HEK293 (cell line): Measurements from ENCODE around the gene ZNF217.
A peak's percentile ranks its signal among the peaks of the same experiment; 100 is the strongest.

Experiments used
- GLI2 ChIP-seq: fragments of 450-650 bp; formaldehyde crosslinking; IDR thresholded peaks from 2 replicates; pipeline ENCODE4; 2017; ENCODE audit warnings: missing biosample characterization, missing genetic modification characterization, low read depth, borderline replicate concordance
- HOXA7 ChIP-seq: sonication (generic); formaldehyde crosslinking; IDR thresholded peaks from 2 replicates; pipeline ENCODE4 v1.8.1; 2022; ENCODE audit warnings: missing genetic modification reagents, borderline replicate concordance
- HOXD13 ChIP-seq: sonication (generic); formaldehyde crosslinking; IDR thresholded peaks from 2 replicates; pipeline ENCODE4 v1.8.0; 2022; ENCODE audit warnings: missing genetic modification reagents, borderline replicate concordance
- KLF17 ChIP-seq: fragments of 450-650 bp; formaldehyde crosslinking; IDR thresholded peaks from 2 replicates; pipeline ENCODE4 v1.5.1; 2016; ENCODE audit warnings: missing biosample characterization, missing genetic modification characterization
- MEIS1 ChIP-seq: sonication (generic); formaldehyde crosslinking; IDR thresholded peaks from 2 replicates; pipeline ENCODE4 v1.8.1; 2022; ENCODE audit warnings: missing genetic modification reagents, mild to moderate bottlenecking, borderline replicate concordance
- SP3 ChIP-seq: fragments of 450-650 bp; formaldehyde crosslinking; IDR thresholded peaks from 2 replicates; pipeline ENCODE4 v1.5.1; 2016; ENCODE audit warnings: missing biosample characterization, missing genetic modification characterization
- YY2 ChIP-seq: fragments of 450-650 bp; formaldehyde crosslinking; IDR thresholded peaks from 2 replicates; pipeline ENCODE4 v1.5.1; 2016; ENCODE audit warnings: missing biosample characterization, missing genetic modification characterization
- ZBTB48 ChIP-seq: fragments of 450-650 bp; formaldehyde crosslinking; IDR thresholded peaks from 2 replicates; pipeline ENCODE4 v1.5.1; 2016; ENCODE audit warnings: missing biosample characterization, missing genetic modification characterization
- ZBTB7A ChIP-seq: fragments of 450-650 bp; formaldehyde crosslinking; IDR thresholded peaks from 2 replicates; pipeline ENCODE4 v1.5.1; 2016; ENCODE audit warnings: low read depth, missing biosample characterization, missing genetic modification characterization
- ZFP69B ChIP-seq: fragments of 450-650 bp; formaldehyde crosslinking; IDR thresholded peaks from 2 replicates; pipeline ENCODE4 v1.5.1; 2016; ENCODE audit warnings: missing biosample characterization, missing genetic modification characterization
- ZNF114 ChIP-seq: fragments of 450-650 bp; formaldehyde crosslinking; IDR thresholded peaks from 2 replicates; pipeline ENCODE4 v1.5.0; 2017; ENCODE audit warnings: missing biosample characterization, missing genetic modification characterization
- ZNF174 ChIP-seq: fragments of 450-650 bp; formaldehyde crosslinking; IDR thresholded peaks from 2 replicates; pipeline ENCODE4 v1.5.0; 2017; ENCODE audit warnings: missing biosample characterization, mild to moderate bottlenecking, missing genetic modification characterization
- ZNF23 ChIP-seq: fragments of 450-650 bp; formaldehyde crosslinking; IDR thresholded peaks from 2 replicates; pipeline ENCODE4 v1.5.1; 2016; ENCODE audit warnings: missing biosample characterization, missing genetic modification characterization, borderline replicate concordance
- ZNF248 ChIP-seq: fragments of 450-650 bp; formaldehyde crosslinking; IDR thresholded peaks from 2 replicates; pipeline ENCODE4 v1.5.1; 2017; ENCODE audit warnings: missing biosample characterization, missing genetic modification characterization
- ZNF302 ChIP-seq: fragments of 450-650 bp; formaldehyde crosslinking; IDR thresholded peaks from 2 replicates; pipeline ENCODE4 v1.5.1; 2016; ENCODE audit warnings: missing biosample characterization, missing genetic modification characterization, low read depth
- ZNF335 ChIP-seq: fragments of 450-650 bp; formaldehyde crosslinking; conservative IDR thresholded peaks from 2 replicates; pipeline ENCODE4 v1.5.1; 2016; ENCODE audit warnings: missing biosample characterization, missing genetic modification characterization
- ZNF404 ChIP-seq: fragments of 450-650 bp; formaldehyde crosslinking; IDR thresholded peaks from 2 replicates; pipeline ENCODE4 v1.5.1; 2017; ENCODE audit warnings: missing biosample characterization, missing genetic modification characterization
- ZNF423 ChIP-seq: fragments of 450-650 bp; formaldehyde crosslinking; IDR thresholded peaks from 2 replicates; pipeline ENCODE4 v1.5.1; 2016; ENCODE audit warnings: missing biosample characterization, missing genetic modification characterization
- ZNF48 ChIP-seq: fragments of 450-650 bp; formaldehyde crosslinking; IDR thresholded peaks from 2 replicates; pipeline ENCODE4 v1.5.1; 2016; ENCODE audit warnings: missing biosample characterization, missing genetic modification characterization
- ZNF521 ChIP-seq: fragments of 450-650 bp; formaldehyde crosslinking; IDR thresholded peaks from 2 replicates; pipeline ENCODE4 v1.5.1; 2017; ENCODE audit warnings: missing biosample characterization, mild to moderate bottlenecking, missing genetic modification characterization
- ZNF585B ChIP-seq: fragments of 450-650 bp; formaldehyde crosslinking; IDR thresholded peaks from 2 replicates; pipeline ENCODE4 v1.5.1; 2016; ENCODE audit warnings: missing biosample characterization, missing genetic modification characterization
- ZNF626 ChIP-seq: fragments of 450-650 bp; sonication (Bioruptor Pico); formaldehyde crosslinking; IDR thresholded peaks from 2 replicates; pipeline ENCODE4 v1.5.1; 2018; ENCODE audit warnings: missing biosample characterization, missing genetic modification characterization, inconsistent platforms
- ZNF645 ChIP-seq: fragments of 450-650 bp; formaldehyde crosslinking; IDR thresholded peaks from 2 replicates; pipeline ENCODE4; 2016; ENCODE audit warnings: missing biosample characterization, missing genetic modification characterization
- ZNF654 ChIP-seq: fragments of 450-650 bp; formaldehyde crosslinking; IDR thresholded peaks from 2 replicates; pipeline ENCODE4 v1.5.1; 2016; ENCODE audit warnings: low read depth, missing biosample characterization, missing genetic modification characterization
- ZNF658 ChIP-seq: fragments of 450-650 bp; formaldehyde crosslinking; IDR thresholded peaks from 2 replicates; pipeline ENCODE4; 2016; ENCODE audit warnings: missing biosample characterization, missing genetic modification characterization
- ZNF670 ChIP-seq: fragments of 450-650 bp; formaldehyde crosslinking; IDR thresholded peaks from 2 replicates; pipeline ENCODE4 v1.5.1; 2016; ENCODE audit warnings: missing biosample characterization, missing genetic modification characterization, low read depth
- ZNF776 ChIP-seq: fragments of 450-650 bp; formaldehyde crosslinking; IDR thresholded peaks from 2 replicates; pipeline ENCODE4 v1.5.0; 2017; ENCODE audit warnings: missing biosample characterization, missing genetic modification characterization, borderline replicate concordance
- ZSCAN30 ChIP-seq: fragments of 450-650 bp; IDR thresholded peaks from 2 replicates; pipeline ENCODE4 v1.5.1; 2018; ENCODE audit warnings: missing biosample characterization, mild to moderate bottlenecking, missing genetic modification characterization, moderate library complexity
- TF ChIP-seq, protein P1 (sequence below): fragments of 450-650 bp; formaldehyde crosslinking; conservative IDR thresholded peaks from 2 replicates; pipeline ENCODE4 v1.5.1; 2016; ENCODE audit warnings: low read depth, missing biosample characterization, missing genetic modification characterization
- TF ChIP-seq, protein P2 (sequence below): fragments of 450-650 bp; formaldehyde crosslinking; IDR thresholded peaks from 2 replicates; pipeline ENCODE4 v1.5.1; 2016; ENCODE audit warnings: missing biosample characterization, missing genetic modification characterization
- TF ChIP-seq, protein P3 (sequence below): fragments of 450-650 bp; formaldehyde crosslinking; IDR thresholded peaks from 2 replicates; pipeline ENCODE4 v1.5.1; 2016; ENCODE audit warnings: missing biosample characterization, missing genetic modification characterization

The ZNF217 gene

DNA sequence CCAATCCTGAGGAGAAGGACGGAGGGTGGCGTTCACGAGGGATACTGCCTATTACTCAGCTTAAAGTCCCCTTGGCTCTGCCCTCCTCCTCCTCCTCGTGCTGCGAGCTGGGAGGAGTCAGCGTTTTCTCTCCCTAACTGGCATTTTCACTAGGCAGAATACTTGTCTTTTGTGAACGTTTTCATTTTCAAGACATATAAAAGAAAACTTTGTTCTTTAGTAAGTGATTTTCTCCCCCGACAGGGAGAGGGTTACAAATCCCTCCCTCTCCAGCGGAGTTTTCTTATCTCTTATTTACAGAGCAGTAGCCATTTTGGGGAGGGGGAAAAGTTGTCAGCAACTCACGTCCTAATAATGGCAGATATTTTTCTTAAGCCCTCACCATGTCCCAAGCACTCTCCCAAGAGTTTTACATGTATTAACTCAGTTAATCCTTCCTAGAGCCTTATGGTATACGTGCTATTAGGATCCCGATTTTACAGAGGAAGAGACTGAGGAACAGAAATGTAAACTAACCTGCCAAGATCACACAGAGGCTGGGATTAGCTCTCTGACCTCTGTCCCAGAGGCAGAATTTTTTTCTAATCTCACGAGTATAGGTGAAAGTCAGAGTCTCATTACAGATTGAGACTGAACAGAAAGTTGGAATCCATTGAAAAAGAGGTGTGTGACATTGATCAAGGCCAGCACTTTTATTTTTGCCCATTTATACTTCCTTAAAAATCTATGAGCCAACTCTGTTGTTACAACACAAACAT lies 30.0 kb upstream of the ZNF217 start (continued):
- TF ChIP-seq, protein P1, sequence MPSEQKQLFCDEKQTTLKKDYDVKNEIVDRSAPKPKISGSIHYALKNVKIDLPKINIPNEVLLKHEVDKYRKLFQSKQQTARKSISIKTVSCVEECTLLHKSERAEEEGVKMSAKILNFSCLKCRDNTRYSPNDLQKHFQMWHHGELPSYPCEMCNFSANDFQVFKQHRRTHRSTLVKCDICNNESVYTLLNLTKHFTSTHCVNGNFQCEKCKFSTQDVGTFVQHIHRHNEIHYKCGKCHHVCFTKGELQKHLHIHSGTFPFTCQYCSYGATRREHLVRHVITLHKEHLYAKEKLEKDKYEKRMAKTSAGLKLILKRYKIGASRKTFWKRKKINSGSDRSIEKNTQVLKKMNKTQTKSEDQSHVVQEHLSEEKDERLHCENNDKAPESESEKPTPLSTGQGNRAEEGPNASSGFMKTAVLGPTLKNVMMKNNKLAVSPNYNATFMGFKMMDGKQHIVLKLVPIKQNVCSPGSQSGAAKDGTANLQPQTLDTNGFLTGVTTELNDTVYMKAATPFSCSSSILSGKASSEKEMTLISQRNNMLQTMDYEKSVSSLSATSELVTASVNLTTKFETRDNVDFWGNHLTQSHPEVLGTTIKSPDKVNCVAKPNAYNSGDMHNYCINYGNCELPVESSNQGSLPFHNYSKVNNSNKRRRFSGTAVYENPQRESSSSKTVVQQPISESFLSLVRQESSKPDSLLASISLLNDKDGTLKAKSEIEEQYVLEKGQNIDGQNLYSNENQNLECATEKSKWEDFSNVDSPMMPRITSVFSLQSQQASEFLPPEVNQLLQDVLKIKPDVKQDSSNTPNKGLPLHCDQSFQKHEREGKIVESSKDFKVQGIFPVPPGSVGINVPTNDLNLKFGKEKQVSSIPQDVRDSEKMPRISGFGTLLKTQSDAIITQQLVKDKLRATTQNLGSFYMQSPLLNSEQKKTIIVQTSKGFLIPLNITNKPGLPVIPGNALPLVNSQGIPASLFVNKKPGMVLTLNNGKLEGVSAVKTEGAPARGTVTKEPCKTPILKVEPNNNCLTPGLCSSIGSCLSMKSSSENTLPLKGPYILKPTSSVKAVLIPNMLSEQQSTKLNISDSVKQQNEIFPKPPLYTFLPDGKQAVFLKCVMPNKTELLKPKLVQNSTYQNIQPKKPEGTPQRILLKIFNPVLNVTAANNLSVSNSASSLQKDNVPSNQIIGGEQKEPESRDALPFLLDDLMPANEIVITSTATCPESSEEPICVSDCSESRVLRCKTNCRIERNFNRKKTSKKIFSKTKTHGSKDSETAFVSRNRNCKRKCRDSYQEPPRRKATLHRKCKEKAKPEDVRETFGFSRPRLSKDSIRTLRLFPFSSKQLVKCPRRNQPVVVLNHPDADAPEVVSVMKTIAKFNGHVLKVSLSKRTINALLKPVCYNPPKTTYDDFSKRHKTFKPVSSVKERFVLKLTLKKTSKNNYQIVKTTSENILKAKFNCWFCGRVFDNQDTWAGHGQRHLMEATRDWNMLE (tag by site-specific recombination): no peak
- TF ChIP-seq ZNF645 (tag by site-specific recombination) (no peak), ZNF174 (no peak), GLI2 (no peak), ZNF658 (tag by site-specific recombination) (no peak), YY2 (tag by site-specific recombination) (no peak; the same call in 1 of the 2 replicates), ZNF626 (tag by site-specific recombination) (no peak), ZNF248 (tag by site-specific recombination) (no peak), ZNF23 (tag by site-specific recombination) (no peak), ZFP69B (tag by site-specific recombination) (no peak), ZBTB48 (peak; percentile 44; the same call in 1 of the 2 replicates), ZNF670 (tag by site-specific recombination) (no peak), ZNF335 (tag by site-specific recombination) (peak; percentile 68), ZNF114 (no peak), MEIS1 (CRISPR knock-in tag) (no peak), ZNF48 (no peak), ZNF521 (tag by site-specific recombination) (no peak), ZNF404 (tag by site-specific recombination) (no peak), HOXA7 (CRISPR knock-in tag) (no peak), SP3 (tag by site-specific recombination) (peak; percentile 49; the same call in 1 of the 2 replicates), KLF17 (tag by site-specific recombination) (no peak), ZNF585B (no peak), ZNF423 (tag by site-specific recombination) (no peak), ZNF654 (tag by site-specific recombination) (no peak), ZBTB7A (no peak), HOXD13 (CRISPR knock-in tag) (no peak), ZNF302 (tag by site-specific recombination) (no peak), ZNF776 (tag by site-specific recombination) (no peak), ZSCAN30 (tag by site-specific recombination) (no peak)
- TF ChIP-seq, protein P2, sequence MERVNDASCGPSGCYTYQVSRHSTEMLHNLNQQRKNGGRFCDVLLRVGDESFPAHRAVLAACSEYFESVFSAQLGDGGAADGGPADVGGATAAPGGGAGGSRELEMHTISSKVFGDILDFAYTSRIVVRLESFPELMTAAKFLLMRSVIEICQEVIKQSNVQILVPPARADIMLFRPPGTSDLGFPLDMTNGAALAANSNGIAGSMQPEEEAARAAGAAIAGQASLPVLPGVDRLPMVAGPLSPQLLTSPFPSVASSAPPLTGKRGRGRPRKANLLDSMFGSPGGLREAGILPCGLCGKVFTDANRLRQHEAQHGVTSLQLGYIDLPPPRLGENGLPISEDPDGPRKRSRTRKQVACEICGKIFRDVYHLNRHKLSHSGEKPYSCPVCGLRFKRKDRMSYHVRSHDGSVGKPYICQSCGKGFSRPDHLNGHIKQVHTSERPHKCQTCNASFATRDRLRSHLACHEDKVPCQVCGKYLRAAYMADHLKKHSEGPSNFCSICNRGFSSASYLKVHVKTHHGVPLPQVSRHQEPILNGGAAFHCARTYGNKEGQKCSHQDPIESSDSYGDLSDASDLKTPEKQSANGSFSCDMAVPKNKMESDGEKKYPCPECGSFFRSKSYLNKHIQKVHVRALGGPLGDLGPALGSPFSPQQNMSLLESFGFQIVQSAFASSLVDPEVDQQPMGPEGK: peak; percentile 38; the same call in 1 of the 2 replicates
- TF ChIP-seq, protein P3, sequence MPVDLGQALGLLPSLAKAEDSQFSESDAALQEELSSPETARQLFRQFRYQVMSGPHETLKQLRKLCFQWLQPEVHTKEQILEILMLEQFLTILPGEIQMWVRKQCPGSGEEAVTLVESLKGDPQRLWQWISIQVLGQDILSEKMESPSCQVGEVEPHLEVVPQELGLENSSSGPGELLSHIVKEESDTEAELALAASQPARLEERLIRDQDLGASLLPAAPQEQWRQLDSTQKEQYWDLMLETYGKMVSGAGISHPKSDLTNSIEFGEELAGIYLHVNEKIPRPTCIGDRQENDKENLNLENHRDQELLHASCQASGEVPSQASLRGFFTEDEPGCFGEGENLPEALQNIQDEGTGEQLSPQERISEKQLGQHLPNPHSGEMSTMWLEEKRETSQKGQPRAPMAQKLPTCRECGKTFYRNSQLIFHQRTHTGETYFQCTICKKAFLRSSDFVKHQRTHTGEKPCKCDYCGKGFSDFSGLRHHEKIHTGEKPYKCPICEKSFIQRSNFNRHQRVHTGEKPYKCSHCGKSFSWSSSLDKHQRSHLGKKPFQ: no peak
